Mammary epithelial cell (primary cell): ENCODE data around the gene MAPK4.

Source experiments
- EZH2 ChIP-seq: IDR thresholded peaks from 2 replicates; pipeline ENCODE4 v1.6.1; 2012; ENCODE audit warnings: low read length, inconsistent platforms, borderline replicate concordance
- TF ChIP-seq, protein P1 (sequence below), 2 donors: IDR thresholded peaks in 1 of 2; conservative IDR thresholded peaks in 1 of 2; 2 replicates each; pipeline ENCODE4 v1.5.1; 2011 to 2012; ENCODE audit warnings: inconsistent platforms in 2 of 2, low read length in 2 of 2, mild to moderate bottlenecking in 2 of 2, control low read depth in 1 of 2, low read depth in 1 of 2; ENCODE audit not compliant: insufficient read depth in 1 of 2; ENCODE audit errors: extremely low read depth in 1 of 2

DNA sequence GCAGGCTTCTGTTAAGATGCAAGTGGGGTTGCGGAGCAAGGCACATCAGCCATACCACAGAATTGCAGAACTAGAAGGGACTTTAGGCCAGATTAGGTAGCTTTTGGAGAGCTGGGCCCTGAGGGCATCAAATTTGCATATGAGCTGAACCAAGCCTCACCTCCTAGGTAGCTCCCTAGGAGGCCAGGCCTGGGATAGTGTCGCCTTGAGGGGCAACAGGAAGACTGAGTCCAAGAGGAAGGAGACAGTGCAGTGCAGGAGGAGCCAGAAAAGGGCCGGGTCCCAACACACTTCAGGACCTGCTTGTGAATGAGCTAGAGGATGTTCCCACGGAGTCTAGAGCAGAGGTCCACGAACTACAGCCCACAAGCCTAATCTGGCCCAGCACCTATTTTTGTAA is 98.7 kb downstream of the MAPK4 start:
- TF ChIP-seq EZH2: no peak
- TF ChIP-seq, protein P1, sequence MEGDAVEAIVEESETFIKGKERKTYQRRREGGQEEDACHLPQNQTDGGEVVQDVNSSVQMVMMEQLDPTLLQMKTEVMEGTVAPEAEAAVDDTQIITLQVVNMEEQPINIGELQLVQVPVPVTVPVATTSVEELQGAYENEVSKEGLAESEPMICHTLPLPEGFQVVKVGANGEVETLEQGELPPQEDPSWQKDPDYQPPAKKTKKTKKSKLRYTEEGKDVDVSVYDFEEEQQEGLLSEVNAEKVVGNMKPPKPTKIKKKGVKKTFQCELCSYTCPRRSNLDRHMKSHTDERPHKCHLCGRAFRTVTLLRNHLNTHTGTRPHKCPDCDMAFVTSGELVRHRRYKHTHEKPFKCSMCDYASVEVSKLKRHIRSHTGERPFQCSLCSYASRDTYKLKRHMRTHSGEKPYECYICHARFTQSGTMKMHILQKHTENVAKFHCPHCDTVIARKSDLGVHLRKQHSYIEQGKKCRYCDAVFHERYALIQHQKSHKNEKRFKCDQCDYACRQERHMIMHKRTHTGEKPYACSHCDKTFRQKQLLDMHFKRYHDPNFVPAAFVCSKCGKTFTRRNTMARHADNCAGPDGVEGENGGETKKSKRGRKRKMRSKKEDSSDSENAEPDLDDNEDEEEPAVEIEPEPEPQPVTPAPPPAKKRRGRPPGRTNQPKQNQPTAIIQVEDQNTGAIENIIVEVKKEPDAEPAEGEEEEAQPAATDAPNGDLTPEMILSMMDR (conservative IDR thresholded peaks at IDR 0.05 in 1 of 2, IDR thresholded peaks at IDR 0.05 in 1 of 2; ENCODE audit: extremely low read depth in 1 of 2, insufficient read depth in 1 of 2, low read depth in 1 of 2, low read length in 2 of 2): no peak
